Ishikawa (cell line): ENCODE measurements around the gene HEYL.

Experiments used
- CEBPB ChIP-seq: IDR thresholded peaks from 2 replicates; pipeline ENCODE4 v1.6.1; 2012
- CREB1 ChIP-seq: IDR thresholded peaks from 2 replicates; pipeline ENCODE4 v1.6.1; 2012; ENCODE audit warnings: low read depth
- EGR1 ChIP-seq: IDR thresholded peaks from 2 replicates; pipeline ENCODE4 v1.6.1; 2012
- EP300 ChIP-seq: IDR thresholded peaks from 2 replicates; pipeline ENCODE4 v1.6.1; 2012; ENCODE audit warnings: borderline replicate concordance
- FOXM1 ChIP-seq: IDR thresholded peaks from 2 replicates; pipeline ENCODE4 v1.6.1; 2012; ENCODE audit warnings: low read depth, borderline replicate concordance
- NFIC ChIP-seq: IDR thresholded peaks from 2 replicates; pipeline ENCODE4 v1.6.1; 2012
- RAD21 ChIP-seq: IDR thresholded peaks from 2 replicates; pipeline ENCODE4 v1.6.1; 2012; ENCODE audit warnings: low read depth
- TAF1 ChIP-seq: IDR thresholded peaks from 2 replicates; pipeline ENCODE4 v1.6.1; 2012; ENCODE audit warnings: low read depth, mild to moderate bottlenecking
- TCF12 ChIP-seq: IDR thresholded peaks from 2 replicates; pipeline ENCODE4 v1.6.1; 2012; ENCODE audit warnings: low read depth
- TEAD4 ChIP-seq: IDR thresholded peaks from 2 replicates; pipeline ENCODE4 v1.6.1; 2012
- USF1 ChIP-seq: IDR thresholded peaks from 2 replicates; pipeline ENCODE4 v1.6.1; 2012
- YY1 ChIP-seq: IDR thresholded peaks from 2 replicates; pipeline ENCODE4 v1.6.1; 2012; ENCODE audit warnings: low read depth
- ZBTB7A ChIP-seq: IDR thresholded peaks from 2 replicates; pipeline ENCODE4 v1.6.1; 2012; ENCODE audit warnings: low read depth
- TF ChIP-seq, protein P1 (sequence below): IDR thresholded peaks from 2 replicates; pipeline ENCODE4 v1.6.1; 2012; ENCODE audit warnings: low read depth, mild to moderate bottlenecking
- TF ChIP-seq, protein P2 (sequence below): IDR thresholded peaks from 2 replicates; pipeline ENCODE4 v1.6.1; 2012

HEYL gene

DNA sequence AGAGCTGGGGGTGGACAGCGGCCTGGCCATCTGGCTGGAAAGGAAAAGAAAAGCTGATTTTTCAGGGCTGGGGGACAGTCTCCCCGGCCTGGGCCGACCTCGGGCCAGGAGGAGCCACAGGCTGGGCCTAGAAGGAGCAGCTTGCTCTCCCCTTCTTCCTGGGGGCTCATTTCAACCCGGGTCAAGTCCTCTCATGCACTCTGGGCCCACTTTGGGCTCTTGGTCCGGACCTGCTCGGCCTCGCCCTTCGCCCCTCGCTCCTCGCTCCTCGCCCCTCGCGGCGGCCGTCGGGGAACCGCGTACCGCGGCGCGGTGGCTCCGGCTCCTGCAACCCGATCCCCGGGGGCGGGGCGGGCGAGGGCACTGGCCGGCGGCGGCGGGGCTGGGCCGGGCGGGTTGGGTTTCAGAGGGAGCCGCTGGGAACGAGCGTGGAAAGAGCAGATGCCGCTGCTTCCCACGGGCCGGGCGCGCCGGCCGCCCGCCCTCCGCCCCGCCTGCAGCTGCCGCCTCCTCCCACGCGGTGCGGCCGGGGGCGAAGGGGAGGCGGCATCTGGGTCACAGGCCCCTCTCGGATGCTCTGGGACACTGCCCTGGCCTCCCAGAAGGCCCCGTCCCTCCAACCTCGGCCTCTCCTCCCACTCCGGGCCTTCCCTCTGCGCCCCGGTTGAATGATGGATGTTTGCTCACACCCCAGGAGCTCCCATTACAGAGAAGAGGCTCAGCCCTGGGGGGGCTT, 6.6 kb downstream of the HEYL start:
- TF ChIP-seq, protein P1, sequence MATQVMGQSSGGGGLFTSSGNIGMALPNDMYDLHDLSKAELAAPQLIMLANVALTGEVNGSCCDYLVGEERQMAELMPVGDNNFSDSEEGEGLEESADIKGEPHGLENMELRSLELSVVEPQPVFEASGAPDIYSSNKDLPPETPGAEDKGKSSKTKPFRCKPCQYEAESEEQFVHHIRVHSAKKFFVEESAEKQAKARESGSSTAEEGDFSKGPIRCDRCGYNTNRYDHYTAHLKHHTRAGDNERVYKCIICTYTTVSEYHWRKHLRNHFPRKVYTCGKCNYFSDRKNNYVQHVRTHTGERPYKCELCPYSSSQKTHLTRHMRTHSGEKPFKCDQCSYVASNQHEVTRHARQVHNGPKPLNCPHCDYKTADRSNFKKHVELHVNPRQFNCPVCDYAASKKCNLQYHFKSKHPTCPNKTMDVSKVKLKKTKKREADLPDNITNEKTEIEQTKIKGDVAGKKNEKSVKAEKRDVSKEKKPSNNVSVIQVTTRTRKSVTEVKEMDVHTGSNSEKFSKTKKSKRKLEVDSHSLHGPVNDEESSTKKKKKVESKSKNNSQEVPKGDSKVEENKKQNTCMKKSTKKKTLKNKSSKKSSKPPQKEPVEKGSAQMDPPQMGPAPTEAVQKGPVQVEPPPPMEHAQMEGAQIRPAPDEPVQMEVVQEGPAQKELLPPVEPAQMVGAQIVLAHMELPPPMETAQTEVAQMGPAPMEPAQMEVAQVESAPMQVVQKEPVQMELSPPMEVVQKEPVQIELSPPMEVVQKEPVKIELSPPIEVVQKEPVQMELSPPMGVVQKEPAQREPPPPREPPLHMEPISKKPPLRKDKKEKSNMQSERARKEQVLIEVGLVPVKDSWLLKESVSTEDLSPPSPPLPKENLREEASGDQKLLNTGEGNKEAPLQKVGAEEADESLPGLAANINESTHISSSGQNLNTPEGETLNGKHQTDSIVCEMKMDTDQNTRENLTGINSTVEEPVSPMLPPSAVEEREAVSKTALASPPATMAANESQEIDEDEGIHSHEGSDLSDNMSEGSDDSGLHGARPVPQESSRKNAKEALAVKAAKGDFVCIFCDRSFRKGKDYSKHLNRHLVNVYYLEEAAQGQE: no peak
- TF ChIP-seq EGR1 (peak; percentile 82), TEAD4 (no peak), NFIC (no peak), TCF12 (no peak), ZBTB7A (peak; percentile 60), USF1 (no peak), CREB1 (no peak)
- TF ChIP-seq, protein P2, sequence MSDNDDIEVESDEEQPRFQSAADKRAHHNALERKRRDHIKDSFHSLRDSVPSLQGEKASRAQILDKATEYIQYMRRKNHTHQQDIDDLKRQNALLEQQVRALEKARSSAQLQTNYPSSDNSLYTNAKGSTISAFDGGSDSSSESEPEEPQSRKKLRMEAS: peak; percentile 70; the same call in 1 of the 2 replicates

DNA sequence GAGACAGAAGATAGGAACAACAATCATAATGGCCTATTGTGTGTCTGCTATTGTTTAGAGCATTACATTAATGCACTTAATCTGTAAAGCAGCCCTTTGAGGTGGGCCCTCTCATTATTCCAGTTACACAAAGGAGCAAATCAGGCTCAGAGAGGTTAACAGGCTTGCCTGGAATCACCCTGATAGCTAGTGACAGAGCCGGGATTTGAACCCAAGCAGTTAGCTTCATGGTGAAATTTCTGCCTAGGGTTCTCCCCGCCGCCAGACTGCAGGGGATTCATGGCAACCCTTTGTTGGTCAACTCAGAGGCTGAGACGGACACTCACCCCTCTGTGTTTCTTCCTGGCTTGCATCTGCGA, 7.1 kb downstream of the HEYL start:
- TF ChIP-seq CEBPB: no peak
- no peak for TF ChIP-seq NFIC
- TF ChIP-seq TAF1: no peak
- TF ChIP-seq, protein P1: no peak
- TF ChIP-seq EP300: no peak
- TF ChIP-seq CREB1: no peak
- TF ChIP-seq ZBTB7A: no peak
- TF ChIP-seq, protein P2: no peak
- TF ChIP-seq FOXM1: no peak
- no peak for TF ChIP-seq YY1
- TF ChIP-seq EGR1: no peak
- no peak for TF ChIP-seq TEAD4
- no peak for TF ChIP-seq RAD21
- no peak for TF ChIP-seq TCF12
- no peak for TF ChIP-seq USF1

GRCh38 chr1:39631361-39632322, 7.8 kb downstream of the HEYL start:
- no peak for TF ChIP-seq FOXM1
- TF ChIP-seq, protein P2: no peak
- TF ChIP-seq TEAD4: no peak
- TF ChIP-seq CREB1: no peak
- no peak for TF ChIP-seq CEBPB
- TF ChIP-seq EP300: no peak
- TF ChIP-seq RAD21: no peak
- no peak for TF ChIP-seq TCF12
- TF ChIP-seq TAF1: no peak
- TF ChIP-seq EGR1: no peak
- no peak for TF ChIP-seq USF1
- TF ChIP-seq NFIC: no peak

GRCh38 chr1:39628807-39629350, 10.6 kb downstream of the HEYL start:
- TF ChIP-seq TAF1 (no peak), FOXM1 (no peak), NFIC (no peak), ZBTB7A (no peak), EGR1 (no peak), TEAD4 (no peak), EP300 (no peak), TCF12 (no peak), RAD21 (no peak), CREB1 (no peak), CEBPB (no peak), USF1 (no peak), YY1 (no peak)
- TF ChIP-seq, protein P1: no peak
- TF ChIP-seq, protein P2: no peak
